SK-N-SH (cell line): ENCODE measurements around the gene SSRP1.

Experiments used
- CTCF ChIP-seq: fragments of 200-600 bp; sonication (generic); IDR thresholded peaks from 2 replicates; pipeline ENCODE4 v1.6.1; 2017; ENCODE audit warnings: antibody characterized with exemption, mild to moderate bottlenecking, moderate library complexity
- EP300 ChIP-seq, 2 experiments: IDR thresholded peaks; 2 replicates each; pipeline versions ENCODE4 v1.4.0 to v1.6.1; 2012; ENCODE audit warnings: borderline replicate concordance in 1 of 2, low read depth in 1 of 2, low read length in 1 of 2

GRCh38 chr11:57313071-57313787 lies 22.5 kb downstream of the SSRP1 start:
- TF ChIP-seq EP300 (IDR thresholded peaks at IDR 0.05; ENCODE audit: borderline replicate concordance in 1 of 2, low read depth in 1 of 2, low read length in 1 of 2) (no peak), CTCF (no peak)
